ENCODE measurements around the gene LAMA1. TPM values are rescaled to one million over a fixed set of nuclear protein-coding genes. Genes with fewer than 3 reads are reported as not detected.
A peak's percentile ranks its signal among the peaks of the same experiment; 100 is the strongest.

The LAMA1 gene
- polyA plus RNA-seq, 1 donor = 1.8 TPM

DNA sequence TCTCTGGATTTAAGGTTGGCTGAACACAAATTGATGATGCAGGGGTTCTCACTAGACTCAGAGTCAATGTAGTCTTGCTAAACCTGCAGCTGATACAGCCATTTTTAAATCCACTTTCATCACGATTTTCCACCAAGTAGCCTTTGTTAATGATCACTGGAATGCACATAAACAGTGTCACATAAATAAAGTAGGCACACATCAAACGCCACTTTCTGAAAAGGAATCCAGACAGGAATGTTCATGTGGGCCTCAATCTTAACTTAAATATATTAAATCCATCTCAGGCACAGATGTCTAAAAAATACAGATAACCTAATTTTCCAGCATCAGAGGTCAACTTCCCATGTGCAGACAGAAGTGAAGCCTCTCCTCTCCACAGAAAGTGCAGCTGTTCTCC, 58.3 kb downstream of the LAMA1 start:
- DNase-seq (ENCODE audit: low read depth) = no peak

DNA sequence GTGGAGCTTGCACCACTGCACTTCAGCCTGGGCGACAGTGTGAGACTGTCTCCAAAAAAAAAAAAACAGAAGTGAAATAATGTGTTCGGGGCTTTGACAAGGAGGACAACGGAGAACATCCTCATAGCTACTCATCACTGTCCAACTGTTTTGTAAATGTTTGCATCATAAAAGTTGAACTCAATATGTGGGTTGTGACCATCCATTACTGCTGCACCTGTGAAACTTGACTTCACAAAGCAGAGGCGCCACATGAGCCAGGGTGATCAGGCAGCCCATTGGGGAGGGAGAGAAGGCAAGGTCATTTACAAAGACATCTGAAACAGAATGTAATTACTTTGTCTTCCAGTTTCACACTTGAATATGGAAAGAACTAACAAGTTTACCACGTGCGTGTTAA, 61.6 kb downstream of the LAMA1 start:
- no peak for DNase-seq (ENCODE audit: low read depth)

GRCh38 chr18:7049951-7050350, 67.6 kb downstream of the LAMA1 start:
- DNase-seq (ENCODE audit: low read depth) = no peak

DNA sequence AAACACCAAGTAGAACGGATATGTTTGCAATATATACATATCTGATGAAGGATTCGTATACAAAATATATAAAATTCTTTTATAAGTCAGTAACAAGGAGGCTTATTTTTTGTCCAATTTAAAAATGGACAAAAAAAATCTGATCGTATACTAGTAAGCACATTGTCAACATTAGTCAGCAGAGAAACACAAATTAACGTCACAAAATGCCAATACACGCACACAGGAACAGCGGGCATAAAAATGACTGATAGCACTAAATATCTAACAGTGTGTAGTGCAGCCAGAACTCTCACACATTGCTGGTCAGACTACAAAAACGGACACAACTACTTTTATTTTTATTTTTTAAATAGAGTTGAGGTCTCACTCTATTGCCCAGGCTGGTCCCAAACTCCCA, 69.5 kb downstream of the LAMA1 start:
- no peak for DNase-seq (ENCODE audit: low read depth)

DNA sequence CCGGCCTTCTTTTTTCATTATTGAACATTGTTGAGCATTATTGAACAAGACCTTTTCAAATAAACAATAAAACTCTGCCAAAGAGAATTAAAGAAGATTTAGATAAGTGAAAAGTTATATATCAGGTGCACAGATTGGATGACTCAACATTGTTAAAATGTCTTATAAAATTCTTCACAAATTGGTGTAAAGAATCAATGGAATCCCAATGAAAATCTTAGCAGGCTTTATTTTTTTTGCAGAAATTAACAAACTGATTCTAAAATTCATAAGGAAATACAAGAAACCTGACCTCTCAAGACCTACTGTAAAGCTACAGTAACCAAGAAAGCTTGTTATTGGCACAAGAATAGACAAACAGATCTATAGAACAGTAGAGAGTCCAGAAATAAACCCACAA, 70.3 kb downstream of the LAMA1 start:
- no peak for DNase-seq (ENCODE audit: low read depth)

DNA sequence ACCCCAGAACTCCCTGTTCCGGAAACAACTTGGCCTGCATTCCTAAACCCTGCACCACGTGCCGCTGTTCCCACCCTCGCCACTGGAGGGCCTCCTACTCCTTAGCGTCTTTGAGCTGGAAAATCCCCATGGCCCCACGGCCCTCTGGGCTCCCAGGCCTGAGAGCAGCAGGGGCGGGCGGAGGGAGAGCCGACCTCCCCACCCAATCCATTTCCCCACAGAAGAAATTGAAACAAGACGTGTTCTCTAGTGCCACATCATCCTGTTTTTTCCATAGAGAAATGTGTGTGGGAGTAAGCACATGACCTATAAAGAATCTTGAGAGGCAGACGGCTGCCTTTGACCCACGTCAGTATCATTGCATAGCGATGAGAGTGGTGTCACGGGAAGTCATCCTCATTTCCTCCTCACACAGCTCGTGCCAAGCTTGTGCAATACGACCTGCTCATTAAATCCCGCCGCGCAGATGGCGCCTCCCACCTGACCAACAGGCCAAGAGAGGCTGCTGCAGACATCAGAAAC, 79.2 kb downstream of the LAMA1 start:
- DNase-seq (ENCODE audit: low read depth) = peak; percentile 68

DNA sequence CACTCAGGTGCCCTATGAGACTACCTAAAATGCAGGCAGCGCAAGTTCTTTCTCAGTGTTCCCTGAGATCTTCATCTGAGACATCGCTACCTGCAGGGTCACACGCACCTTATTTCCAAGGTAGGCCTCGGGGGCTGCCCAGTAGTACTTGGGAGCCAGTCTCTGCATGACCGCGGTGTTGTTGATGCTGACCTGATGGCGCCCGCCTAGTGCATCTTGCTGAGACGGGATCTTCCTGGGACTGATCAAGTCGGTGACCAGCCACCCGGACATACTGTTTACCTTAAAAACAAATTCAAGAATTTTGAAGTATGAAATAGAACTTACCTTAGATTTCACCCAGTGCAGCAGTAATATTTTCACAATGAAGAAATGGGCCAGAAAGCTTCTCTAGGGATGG, 80.1 kb downstream of the LAMA1 start:
- no peak for DNase-seq (ENCODE audit: low read depth)

DNA sequence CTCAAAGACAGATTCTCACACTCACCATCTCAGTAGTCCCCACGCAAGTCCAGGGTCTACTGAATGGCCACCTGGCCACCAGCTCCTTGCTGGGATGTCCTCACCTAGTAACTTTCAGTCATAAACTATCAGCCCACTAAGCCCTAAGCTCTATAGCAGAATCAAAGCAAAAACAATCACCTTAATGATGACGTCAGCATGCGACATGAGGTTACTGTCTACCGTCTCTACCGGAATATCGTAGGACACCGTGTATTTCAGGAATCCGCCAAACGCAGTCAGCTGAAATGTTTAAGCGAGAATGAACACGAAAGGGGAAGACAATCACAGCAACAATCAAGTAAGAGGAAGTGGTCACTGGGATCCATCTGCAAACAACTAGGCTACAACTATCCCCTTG, 81.8 kb downstream of the LAMA1 start:
- no peak for DNase-seq (ENCODE audit: low read depth)

DNA sequence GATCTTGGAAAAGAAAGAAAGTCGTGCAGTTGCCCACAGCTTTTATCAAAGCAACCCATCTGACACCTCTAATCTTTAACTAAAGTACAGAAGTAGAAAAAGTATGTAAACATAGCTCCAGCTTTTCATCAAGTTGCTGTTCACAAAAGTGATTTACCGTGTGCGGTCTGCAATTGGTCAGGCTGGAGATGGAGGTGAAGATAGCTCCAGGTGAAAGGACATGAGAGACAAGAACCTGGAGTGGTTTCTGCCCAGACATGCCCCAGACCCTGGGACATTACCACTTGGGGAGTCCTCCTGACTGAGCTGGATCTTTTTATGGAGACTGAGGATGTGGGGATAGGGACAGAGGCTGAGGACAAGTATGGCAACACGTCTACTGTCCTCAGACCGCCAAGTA, 82.7 kb downstream of the LAMA1 start:
- no peak for DNase-seq (ENCODE audit: low read depth)

DNA sequence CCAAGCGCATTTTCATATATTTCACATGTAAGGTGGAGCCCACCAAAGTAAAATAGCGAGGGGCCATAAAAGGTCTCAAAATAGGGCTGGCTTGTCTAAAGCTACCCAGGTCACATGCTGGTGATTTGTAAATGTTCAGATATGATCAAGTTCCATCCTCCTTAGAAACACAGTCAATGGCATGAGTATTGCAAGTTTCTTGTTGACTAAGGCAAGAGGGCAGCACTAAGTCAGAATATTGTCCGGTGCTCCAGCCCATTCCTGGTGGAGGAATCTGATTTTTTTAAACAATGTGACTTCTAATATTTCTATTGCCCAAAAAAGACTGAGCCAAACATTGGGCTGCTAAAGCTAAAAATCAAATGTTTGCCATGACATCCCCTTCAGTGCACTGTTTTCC, 85.1 kb downstream of the LAMA1 start:
- no peak for DNase-seq (ENCODE audit: low read depth)

GRCh38 chr18:7028625-7029024, 89.0 kb downstream of the LAMA1 start:
- DNase-seq (ENCODE audit: low read depth) = no peak

DNA sequence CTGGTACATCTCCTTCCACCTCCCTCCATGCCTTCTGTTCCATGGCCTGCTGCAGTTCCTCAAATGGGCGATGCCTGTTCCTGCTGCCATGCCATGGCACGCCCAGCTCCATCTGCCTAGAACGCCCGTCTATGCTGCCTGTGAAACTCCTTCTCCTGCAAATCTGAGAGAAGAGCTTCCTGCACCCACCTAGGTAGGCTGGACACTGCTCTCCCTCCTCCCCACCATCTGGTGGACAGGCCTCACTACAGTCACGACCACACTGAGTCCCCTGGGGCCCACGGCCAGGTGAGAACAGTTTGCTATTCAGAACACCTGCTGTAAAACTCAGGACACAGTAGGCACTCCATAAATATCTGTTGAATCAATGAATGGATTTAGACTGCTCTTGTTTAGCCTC, 92.4 kb downstream of the LAMA1 start:
- no peak for DNase-seq (ENCODE audit: low read depth)

DNA sequence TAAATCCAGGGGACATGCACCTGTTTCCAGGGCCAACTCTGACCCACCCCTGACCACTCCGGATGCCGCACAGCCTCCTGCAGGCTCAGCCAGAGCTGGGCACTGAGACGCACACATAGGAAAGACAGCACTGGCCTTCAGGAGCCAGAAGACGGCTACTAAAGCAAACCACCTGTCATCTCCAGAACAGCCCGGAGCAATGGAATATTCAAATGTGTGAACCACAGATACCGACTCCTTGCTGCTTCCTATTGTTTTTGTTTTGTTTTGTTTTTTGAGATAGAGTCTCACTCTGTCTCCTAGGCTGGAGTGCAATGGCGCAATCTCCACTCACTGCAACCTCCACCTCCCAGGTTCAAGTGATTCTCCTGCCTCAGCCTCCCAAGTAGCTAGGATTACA, 94.0 kb downstream of the LAMA1 start:
- no peak for DNase-seq (ENCODE audit: low read depth)

- no peak for DNase-seq (ENCODE audit: low read depth)
Measured at GRCh38 chr18:7023063-7023580, 94.5 kb downstream of the LAMA1 start.

DNA sequence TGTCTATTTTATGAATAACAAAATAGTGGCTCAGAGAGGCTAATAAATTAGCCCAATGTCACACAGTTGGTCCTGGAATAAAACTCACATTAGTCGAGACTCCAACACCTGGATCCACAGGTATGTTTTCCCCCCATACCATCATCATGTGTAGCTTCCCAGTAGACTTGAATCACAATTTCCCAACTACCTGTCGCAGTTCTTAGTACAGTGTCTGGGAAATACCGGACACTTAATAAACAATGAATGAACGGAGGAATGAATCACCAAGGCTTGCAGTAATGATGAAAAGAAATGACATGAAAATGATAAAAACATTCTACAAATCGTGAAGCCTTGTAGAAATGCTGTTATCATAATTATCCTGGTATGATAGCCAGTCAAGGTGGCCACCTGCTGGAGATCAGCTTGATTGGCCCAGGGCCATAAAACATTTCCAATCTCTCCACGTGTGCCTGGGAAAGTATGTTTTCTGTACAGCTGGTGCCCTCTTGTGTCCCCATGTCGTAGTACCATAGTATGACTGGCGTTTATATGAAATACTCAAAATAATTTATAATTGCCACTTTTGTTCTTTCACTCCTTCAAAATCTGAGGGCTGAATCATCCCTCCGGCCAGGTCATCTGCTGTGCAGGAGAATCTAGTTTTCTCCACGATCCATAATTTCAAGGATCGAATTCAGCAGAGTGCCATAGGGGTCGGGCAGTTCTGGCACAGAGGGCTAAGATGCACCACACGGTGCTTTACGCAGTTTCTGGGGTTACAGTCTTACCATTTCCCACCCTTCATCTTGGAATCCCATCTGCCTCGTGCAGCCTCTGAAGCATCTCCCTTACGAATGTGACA, 95.4 kb downstream of the LAMA1 start:
- no peak for DNase-seq (ENCODE audit: low read depth)

- no peak for DNase-seq (ENCODE audit: low read depth)
Measured at GRCh38 chr18:7020995-7021777, 96.4 kb downstream of the LAMA1 start.

DNA sequence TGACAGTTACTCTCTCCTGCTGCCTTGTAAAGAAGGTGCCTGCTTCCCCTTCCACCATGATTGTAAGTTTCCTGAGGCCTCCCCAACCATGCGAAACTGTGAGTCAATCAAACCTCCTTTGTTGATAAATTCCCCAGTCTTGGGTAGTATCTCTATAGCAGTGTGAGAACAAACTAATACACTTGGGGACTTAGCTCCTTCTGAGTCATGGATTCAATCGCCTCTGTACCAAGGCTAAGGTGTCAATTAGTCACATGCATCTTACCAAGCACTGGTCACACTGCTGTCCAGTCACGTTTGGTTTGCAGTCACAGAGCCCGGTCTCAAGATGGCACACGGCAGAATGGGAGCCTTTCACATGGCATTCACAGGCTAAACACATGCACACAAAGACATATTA, 100.6 kb downstream of the LAMA1 start:
- DNase-seq (ENCODE audit: low read depth) = no peak

DNA sequence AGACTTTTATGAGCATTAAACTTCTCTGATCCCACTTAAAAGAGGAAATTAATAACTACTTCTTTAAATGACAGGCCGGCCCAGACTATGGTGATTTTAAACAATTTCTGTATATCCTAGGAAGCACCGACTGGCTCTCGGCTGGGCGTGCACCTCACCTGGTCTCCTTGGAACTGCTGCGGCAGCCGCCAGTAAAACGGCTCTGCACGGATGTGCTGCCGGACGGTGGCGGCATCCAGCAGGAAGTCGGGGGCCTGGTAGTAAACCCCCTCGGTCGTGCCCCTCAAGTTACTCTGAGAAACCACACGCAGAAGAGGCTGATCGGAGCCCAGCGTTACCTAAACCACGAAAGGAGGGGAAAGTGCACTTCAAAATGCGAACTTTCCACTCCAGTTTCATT, 106.5 kb downstream of the LAMA1 start:
- no peak for DNase-seq (ENCODE audit: low read depth)

- no peak for DNase-seq (ENCODE audit: low read depth)
Measured at GRCh38 chr18:7004009-7004408, 113.6 kb downstream of the LAMA1 start.

DNA sequence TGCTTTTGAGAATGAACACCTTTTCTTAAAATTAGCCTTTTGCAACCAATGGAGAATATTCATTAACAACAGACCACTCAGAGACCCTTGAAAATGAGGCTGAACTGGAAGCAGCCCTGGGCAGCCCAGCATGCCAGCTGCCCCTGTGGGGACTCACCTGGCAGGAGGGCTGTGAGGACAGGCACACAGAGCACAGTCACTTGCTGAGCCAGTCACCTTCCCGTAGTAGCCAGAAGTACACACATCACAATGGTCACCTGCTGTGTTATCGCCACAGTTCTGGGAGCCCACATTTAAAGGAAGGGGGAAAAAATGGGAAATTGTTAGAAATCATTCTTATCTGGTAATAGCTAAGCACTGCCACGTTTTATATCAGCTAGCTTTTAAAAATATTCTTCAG, 115.5 kb downstream of the LAMA1 start:
- DNase-seq (ENCODE audit: low read depth) = no peak

DNA sequence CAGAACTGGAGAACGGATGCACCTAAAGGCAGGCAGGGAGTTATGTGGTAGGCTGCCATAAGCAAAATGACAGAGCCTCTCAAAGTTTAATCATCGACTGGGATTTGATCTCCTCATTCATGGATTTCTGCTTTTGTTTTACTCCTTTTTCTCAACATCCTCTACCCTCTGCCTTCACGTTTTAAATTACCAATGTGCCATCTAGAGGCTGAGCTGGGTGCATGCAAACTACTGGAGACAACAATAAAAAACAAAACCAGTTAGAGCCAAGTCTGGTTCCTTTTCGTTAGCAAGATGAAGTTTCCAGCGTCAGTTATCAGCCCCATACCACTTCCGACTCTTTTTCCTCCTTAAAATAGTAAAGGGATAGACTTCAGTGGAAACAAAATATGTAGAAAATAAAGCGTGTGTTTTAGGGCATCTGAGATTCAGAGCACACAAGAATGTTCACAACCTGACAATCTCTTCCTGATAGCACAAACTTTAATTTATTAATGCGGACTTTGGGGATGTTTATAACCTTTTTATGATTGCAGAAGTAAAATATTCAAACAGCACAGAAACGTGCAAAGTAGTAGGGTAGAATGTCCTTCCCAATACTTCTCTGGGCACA, 117.0 kb downstream of the LAMA1 start:
- no peak for DNase-seq (ENCODE audit: low read depth)

- DNase-seq (ENCODE audit: low read depth) = no peak
Measured at GRCh38 chr18:6997808-6998207, 119.8 kb downstream of the LAMA1 start.

Data from forelimb muscle (tissue), 1 donor.